NCI-H1436 treated with DMSO at 0.1 percent for 48 hours (cell line): ENCODE results near the gene RANBP17.
"Not testable (repeated sequence)": the region's sequence is repeated elsewhere in the genome, so short reads cannot be mapped to it uniquely, and the experiment has no call there.

ENCODE experiments used
- DNase-seq: peaks from one replicate; lab custom pipeline; 2025; lab: John Stamatoyannopoulos, UW

RANBP17 gene

DNA sequence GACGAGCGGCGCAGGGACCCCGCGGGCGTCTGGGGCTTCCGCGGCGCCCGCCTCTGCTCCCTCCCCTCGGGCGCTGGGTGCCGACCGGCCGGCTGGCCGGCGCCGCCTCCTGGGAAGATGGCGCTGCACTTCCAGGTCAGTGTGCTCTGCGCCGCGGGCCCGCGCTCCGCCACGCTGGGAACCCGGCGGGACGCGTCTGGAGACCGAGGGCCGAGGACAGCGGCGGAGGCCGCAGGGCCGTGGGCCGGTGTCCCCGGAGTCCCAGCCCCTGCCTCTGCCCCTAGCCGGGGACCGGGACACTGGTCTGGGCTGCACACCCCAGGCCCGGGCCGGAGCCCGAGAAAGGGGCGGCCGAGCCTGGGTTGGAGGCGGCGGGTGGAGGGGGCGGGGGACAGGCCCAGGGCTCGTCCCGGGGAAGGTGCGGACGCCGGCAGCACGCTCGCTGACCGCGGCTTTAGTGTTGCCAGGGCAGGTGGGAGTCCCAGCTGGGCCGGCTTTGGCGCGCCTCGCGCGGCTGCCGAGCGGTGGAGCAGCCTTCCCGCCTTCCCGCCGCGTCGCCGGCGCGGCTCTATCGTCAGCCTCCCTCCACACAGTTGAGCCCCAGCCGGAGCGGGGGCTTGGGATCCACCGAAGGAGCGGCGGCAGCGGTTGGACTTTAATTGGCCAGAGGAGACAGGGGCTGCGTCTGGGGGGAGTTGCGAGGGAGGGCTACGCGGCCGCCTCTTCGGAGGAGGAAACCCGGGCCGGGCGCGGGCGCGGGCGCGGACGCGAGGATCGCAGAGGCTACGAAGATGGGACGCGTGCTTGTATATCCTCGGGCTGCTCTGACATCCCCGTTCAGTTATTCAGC is at the start of gene RANBP17:
TSS of gene RANBP17 (plus strand) at position 102 of the 850 bp plus-strand sequence.
- no peak for DNase-seq

GRCh38 chr5:170813231-170813630 is 48.6 kb upstream of the RANBP17 start:
- DNase-seq: no peak

DNA sequence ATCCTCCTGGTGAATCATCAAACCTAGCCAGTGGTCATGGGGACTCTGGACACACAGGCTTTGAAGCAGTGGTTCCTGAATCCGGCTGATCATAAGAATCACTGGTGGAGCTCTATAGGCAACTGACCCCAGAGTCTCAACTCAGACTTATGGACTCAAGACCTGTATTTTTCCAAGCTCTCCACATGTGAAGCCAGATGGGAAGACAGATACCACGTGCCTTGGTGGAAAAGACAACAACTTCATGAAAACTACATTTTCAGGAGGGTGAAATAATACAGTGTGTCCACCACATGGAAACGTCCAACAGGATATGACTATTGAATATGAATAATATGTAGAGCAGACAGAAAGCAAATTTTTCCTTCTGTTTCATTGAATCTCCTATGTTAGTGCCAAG is 44.6 kb upstream of the RANBP17 start:
- DNase-seq: no peak

GRCh38 chr5:170818232-170818631 is 43.6 kb upstream of the RANBP17 start:
- no peak for DNase-seq

- no peak for DNase-seq
These were observed 42.0 kb upstream of the RANBP17 start for GRCh38 chr5:170819824-170820223.

- no peak for DNase-seq
These were observed 40.5 kb upstream of the RANBP17 start for GRCh38 chr5:170821257-170821800.

GRCh38 chr5:170826117-170826516 is 35.7 kb upstream of the RANBP17 start:
- no peak for DNase-seq

- DNase-seq: no peak
These were observed 29.6 kb upstream of the RANBP17 start for GRCh38 chr5:170832241-170832640.

DNA sequence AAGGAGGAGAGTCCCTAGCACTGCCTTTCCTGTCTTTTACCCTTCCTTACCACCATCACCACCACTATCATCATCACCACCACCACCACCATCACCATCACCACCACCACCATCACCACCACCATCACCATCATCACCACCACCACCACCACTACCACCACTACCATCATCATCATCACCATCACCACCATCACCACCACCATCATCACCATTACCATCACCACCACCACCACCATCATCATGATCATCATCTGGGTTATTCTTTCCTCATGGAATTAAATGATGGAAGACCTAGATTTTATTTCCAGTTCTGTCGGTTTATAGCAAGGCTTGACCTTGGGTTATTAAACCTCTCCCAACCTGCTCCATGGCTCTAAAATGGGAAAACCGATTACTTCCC is 27.8 kb upstream of the RANBP17 start:
- not testable (repeated sequence) for DNase-seq

DNA sequence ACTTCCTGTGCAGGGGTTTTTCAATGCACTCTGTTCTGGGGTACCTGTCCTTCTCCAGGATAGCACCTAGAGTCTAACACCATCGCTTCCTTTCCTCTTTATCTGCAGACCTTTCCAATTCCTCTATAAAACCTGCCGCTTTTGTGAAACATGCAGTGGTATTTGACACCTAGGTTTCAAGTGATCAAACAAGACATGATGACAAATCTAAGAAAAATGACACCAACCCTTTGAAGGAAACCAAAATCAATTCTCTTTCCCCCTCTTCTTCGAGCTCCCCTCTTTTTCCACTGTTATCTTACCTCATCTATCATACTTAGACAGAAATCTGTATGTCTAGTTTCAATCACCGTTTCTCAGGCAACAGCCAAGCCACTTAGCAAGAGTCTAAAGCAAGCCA is 25.6 kb upstream of the RANBP17 start:
- no peak for DNase-seq

DNA sequence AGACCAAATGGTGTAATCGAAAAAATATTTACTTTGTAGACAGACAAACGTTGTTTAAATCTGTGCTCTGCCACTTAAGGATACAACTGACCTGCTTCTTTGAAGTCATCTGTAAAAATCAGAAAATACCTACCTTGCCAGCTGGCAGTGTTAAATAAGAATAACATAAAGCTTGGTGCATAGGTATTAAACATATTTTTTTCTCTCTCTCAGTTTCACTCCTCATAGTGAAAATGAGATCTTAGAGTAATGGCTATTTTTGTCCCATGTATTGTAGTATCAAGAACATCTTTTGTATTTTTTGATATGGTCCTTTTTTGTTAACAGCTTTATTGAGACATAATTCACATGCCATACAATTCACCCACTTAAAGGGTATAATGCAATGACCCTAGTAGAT is 17.9 kb upstream of the RANBP17 start:
- DNase-seq: no peak

DNA sequence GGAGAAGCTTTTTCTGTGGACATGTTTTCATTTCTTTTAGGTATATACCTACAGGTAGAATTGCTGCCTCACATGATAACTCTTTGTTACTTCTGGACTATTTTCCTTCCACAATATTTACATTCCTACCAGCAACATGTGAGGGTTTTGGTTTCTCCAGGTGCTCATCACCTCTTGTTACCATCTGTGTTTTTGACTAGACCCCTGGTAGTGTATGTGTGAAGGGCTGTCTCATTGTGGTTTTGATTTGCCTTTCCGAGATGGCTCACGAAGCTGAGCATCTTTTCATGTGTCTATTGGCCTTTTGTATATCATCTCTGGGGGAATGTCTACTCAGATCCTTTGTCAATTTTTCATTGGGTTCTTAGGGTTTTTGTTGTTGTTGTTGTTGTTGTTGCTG is 17.2 kb upstream of the RANBP17 start:
- no peak for DNase-seq

- DNase-seq: no peak
These were observed 15.4 kb upstream of the RANBP17 start for GRCh38 chr5:170846416-170846815.

- DNase-seq: no peak
These were observed 15.0 kb upstream of the RANBP17 start for GRCh38 chr5:170846846-170847245.

DNA sequence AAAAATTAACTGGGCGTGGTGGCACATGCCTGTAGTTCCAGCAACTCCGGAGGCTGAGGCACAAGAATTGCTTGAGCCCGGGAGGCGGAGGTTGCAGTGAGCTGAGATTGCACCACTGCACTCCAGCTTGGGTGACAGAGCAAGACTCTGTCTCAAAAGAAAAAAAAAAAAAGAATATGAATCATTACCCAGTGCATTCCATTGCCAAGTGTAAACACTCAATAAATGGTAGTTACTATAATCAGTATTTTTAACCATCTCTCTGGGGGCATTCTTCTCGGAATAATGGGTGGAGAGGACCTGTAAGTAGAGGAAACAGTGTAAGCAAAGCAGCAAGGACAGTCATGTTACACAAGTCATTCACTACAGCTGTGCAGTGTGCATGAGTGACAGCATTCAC is 13.8 kb upstream of the RANBP17 start:
- no peak for DNase-seq

GRCh38 chr5:170849374-170849773 is 12.4 kb upstream of the RANBP17 start:
- no peak for DNase-seq

- DNase-seq: no peak
These were observed 7.3 kb upstream of the RANBP17 start for GRCh38 chr5:170854566-170854965.

DNA sequence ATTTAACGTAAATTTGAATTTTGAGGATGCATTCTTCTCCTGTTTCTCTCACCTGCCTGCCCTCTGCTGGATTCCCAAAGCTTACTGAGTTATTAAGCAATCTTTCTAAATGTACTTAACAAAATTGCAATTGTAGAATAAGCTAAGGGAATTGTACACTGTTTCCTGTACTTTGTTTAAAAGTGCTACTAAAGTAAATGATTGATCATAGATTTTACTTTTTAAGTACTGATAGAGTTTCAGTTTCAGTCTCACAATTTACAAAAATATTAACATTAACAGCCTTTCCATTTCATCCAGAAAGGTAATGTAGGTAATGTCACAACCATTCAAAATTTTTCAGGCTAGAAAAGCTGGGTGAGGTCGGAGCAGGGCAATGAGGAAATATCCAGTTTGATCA is 4.8 kb upstream of the RANBP17 start:
- DNase-seq: no peak

GRCh38 chr5:170860415-170860814 is 1.4 kb upstream of the RANBP17 start:
- DNase-seq: no peak

DNA sequence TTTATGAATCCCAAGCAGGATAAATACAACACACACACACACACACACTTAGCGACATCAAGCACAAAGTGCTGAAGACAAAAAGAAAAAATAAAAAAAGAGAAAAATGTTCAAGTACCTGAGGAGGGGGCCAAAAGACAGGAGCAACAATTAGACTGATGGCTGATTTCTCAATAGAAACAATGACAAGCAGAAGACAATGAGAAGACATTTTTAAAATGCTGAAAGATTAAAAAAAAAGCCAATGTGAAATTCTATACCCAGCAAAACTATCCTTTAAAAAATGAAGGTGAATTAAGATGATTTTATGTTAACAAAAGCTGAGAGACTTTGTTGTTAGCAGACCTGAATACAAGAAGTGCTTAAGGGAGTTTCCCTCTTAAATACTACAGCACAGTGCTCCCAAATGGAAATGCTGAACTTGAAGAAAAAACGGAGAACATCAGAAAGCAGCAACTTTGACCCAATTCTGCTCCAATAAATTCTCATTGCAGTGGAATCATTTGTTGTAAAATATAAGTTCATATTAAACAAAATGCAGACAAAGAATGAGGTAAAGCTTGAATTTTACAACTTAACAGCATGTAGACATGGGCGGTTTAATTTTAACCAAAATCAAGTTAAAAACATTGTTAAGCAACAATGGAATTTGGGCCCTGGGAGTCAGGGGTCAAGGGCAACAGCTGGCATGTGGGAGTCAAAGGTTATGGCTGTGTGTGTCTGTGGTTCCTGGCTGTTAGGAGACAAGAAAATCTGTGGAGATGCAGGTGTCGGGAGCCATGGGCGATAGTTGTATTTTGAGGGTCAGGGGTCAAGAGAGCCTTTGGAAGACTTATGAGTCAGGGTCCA is 776 bp upstream of the RANBP17 start:
- DNase-seq: no peak

GRCh38 chr5:170861667-170861916 is 226 bp upstream of the RANBP17 start:
- no peak for DNase-seq

DNA sequence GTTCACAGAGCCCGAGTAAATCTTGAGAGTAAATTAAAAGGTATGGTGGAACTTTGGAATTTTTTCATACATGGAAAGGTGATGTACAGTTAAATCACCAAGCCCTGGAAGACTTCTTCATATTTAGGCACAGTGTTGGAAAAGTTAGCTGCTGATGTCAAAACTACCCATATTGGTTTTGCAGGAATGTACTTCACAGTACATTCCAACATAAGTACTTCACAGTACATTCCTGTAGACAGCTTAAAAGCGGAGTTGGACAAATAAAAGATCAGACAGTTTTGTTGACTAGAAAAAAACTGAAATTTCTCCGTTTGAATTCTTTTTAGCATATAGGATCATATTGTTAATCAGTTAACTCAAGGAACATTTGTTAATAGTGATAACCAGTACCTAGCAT is 1.8 kb downstream of the RANBP17 start:
- no peak for DNase-seq

GRCh38 chr5:170865622-170866021 is 3.8 kb downstream of the RANBP17 start:
- DNase-seq: no peak
